ENCODE measurements around the gene SLC35D1. TPM values are rescaled to one million over a fixed set of nuclear protein-coding genes. Genes with fewer than 3 reads are reported as not detected.
A peak's percentile ranks its signal among the peaks of the same experiment; 100 is the strongest.
"Not testable (repeated sequence)": the region's sequence is repeated elsewhere in the genome, so short reads cannot be mapped to it uniquely, and the experiment has no call there.

Gene SLC35D1
- 7.7 TPM for polyA plus RNA-seq (2013, experiment 1 of 2; ENCODE audit: insufficient read length)
- polyA plus RNA-seq (2013, experiment 2 of 2; ENCODE audit: insufficient read length): 8.4 TPM

DNA sequence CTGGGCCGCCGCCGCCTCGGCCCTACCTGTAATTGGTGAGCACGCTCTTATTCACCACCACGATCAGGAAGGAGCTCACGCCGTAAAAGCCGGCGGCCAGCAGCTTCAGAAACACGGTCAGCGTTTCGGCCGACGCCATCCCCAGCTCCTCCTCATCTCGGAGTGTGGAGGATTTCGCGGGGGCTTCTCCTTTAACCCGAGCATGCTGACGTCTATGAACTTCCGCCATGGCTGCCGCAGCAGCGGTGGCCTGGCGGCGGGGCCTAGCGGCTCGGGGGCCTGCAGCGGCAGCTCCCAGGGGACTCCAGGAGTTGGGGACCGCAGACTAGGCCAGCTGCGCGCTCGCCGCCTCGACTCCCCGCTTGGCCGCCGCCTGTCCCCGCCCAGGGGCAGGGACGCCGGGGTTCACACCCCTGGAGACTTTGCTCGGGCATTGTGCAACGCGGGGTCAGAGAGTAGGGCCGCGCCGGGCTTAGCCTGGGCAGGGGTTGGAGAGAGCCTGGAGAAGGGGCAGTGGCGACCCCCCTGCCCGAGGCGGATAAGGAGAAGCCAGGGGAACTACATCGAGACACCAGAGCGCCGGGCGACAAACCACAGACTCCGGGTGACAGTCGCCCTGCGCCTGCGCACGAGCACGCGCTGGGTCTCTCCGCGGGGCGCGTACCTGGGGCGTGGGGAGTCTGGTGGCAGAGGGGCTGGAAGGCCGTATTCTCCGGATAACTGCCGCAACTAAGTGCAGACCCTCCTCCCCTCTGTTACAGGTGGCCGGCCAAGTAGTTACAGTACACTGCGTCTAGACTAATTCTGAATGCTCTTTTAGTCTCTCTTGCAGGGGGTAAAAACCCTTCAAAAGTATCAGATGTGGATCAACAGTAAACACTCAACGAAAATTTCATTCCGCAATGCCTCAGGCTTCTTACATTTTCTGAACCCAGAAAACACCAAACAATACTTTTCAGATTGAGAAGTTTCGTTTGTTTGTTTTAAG lies at the start of gene SLC35D1:
SLC35D1 (minus strand) TSS at position 364 of the 988 bp plus-strand sequence; CDS start at position 229, 135 bp downstream.
- DNase-seq: peak; percentile 68

DNA sequence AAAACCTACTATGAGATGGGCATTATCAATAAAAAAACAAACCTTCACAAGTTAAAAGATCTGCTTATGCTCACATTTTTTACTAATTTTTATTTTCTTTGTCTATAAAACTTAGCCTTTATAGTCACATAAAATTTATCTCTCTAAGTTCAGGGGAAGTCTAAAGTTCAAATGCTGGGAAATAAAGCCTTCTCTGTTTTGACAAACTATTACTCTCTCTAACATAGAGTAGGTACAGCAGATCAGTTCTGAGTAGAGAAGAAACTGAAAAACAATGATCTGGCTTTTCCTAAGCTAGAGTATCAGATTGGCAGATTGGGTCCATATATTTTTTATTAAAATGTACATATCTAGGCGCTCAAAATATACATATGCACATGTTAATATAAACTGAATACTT lies 49.6 kb upstream of the SLC35D1 start:
- no peak for DNase-seq

DNA sequence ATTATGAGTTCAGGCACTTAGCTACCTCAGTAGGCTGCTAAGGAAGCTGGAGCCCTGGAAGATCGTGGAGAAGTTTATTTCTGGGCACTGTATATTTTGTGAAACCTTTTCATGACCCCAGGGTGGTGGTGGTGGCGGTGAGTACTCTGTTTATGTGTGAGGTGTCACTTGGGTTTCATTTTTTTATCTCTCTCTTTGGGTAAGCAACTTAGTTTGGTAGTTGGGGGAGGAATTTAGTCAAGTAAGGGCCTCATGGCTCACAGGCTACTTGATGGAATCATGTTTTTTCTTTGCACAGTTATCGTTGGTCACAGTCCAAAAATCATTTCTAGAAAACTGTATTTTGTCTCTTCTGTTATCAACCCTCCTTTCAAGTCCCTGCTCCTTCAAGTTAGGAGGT lies 46.9 kb upstream of the SLC35D1 start:
- DNase-seq: no peak

DNA sequence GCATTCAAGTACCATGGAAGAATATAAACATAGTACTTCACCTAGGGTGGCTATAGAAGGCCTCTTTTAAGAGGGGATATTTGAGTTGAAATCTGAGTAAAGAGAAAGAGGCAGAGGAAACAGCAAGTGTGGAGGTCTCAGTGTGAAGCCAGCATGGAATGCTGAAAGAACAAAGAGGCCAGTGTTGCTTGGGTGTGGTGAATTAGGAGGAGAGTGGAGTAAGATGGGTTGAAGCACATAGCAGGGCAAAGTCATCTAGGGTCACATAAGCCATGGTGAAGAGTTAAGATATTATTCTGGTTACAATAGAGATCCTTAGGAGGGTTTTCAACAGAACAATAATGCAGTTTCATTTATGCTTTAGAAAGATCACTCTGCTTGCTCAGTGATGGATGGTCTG lies 43.4 kb upstream of the SLC35D1 start:
- no peak for DNase-seq

DNA sequence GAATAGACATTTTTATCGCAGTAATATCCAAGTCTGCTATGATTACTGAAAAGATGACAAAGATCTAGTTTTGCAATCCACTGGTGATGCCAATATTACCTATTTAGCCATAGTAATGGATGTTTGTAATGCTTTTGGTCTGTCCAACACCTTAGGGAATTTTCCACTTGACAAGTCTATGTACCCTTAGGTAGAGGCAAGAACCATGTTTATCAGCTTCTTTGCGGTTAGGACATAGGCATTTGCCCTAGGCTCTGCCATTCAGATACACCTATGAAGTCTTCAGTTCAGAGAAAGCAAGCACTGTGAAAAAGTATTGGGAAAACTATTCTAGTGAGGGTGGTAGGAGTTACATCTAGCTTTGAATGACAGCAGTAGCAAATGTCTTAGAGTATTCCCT lies 40.2 kb upstream of the SLC35D1 start:
- no peak for DNase-seq

DNA sequence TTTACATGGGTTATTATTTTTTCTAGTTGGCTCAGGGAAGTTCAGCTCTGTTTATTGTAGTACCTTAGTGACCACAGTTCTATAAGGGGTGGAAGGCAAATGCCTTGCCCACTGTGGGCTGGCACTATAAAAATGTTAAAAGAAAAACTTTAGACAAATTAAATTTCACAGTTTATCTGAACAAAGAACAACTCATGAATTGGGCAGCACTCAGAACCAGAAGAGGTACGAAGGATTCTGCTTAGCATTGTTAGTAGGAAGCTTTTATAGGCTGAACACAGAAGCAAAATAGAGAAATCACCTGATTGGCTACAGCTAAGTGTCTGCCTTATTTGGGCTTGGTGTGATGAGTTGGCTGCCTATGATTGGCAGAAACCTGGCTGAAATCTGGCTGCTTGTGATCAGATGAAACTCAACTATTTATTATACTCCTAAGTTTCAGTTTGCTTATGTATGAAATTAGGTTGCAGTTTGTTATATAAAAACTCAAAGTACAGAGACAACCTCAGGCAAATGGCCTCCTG lies 35.8 kb upstream of the SLC35D1 start:
- no peak for DNase-seq

DNA sequence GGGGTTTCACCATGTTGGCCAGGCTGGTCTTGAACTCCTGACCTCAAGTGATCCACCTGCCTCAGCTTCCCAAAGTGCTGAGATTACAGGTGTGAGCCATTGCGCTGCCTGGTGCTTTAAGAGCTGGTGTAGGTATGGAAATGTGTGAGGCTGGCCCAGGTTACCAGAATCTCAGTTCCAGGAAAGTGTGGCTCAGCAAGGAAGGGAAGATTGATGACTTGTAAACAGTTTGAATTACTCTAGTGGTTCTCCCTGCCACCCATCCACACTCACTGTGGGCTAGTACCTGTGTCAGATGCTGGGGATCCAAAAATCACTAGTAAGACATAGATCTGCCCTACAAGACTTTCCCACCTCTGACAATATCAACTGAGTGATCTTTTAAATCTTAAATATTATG lies 34.5 kb upstream of the SLC35D1 start:
- DNase-seq: no peak

DNA sequence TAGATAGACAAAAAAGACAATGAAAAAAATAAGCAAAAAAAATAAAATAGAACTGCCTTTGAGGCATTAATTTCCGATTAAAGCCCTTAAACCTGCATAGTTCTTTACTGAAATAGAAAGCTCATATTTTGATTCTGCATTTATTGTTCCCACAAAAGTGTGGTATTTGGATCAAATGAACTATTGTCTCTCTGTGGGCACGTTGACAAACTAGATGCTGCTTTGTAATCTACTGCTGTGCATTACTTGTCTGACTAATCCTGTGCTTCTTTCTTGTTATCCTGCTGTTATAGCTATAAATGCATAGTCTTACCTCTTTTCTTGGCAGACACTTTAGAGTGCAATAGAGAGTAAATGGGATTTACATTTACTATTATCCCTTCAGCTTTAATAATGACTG lies 31.4 kb upstream of the SLC35D1 start:
- DNase-seq: no peak

DNA sequence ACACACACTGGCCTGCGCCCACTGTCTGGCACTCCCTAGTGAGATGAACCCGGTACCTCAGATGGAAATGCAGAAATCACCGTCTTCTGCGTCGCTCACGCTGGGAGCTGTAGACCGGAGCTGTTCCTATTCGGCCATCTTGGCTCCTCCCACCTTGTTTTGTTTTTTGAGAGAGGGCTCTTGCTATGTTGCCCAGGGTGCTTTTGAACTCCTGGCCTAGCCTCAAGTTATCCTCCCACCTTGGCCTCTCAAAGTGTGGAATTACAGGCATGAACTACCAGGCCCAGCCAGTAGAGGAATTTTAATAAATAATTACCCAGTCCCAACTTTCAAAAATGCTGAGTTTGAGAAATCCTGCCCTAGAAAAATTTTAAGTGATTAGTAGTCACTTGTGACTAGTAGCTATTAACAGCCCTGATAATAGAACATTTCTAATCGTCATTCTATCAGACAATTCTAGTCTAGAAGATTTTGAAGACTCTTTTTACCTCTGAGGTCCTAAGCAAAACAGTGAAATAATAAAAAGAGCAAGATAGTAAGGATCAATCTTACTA lies 30.9 kb upstream of the SLC35D1 start:
- DNase-seq: no peak

DNA sequence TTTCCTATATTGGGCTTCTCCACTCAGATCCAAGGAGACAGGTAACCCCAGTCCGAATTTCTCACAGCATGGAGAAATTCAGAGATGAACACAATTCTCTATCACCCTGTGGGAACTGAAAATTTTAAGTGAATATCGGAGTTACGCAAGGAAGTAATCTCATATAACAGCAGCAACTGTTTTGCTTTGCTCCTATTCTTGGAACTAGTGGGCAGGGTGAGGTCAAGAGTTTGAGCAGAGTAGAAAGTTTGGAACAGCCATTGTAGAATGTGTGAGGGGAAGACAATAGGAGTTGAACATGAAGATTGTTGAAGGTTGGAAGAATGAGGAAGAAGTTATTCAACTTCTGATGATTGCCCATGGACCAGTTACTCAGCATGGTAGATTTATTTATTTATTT lies 24.3 kb upstream of the SLC35D1 start:
- no peak for DNase-seq

DNA sequence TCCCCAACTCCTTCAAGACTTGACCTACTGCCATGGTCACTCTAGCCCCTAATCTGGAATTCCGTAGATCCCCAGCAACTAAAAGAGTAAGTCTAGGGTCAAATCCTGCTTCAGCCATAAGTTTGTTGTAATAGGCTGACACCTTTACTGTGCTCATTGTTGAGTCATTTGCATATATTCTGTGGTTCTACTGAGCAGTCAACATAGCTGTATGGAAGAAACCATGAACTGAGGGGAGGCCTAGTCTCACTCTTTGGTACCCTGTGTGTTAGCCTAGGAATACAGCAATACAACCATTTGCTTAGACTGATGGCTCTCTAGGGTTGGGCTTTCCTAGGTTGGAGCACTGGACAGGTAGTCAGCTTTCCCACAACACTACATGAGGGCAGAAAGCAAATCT lies 23.6 kb upstream of the SLC35D1 start:
- no peak for DNase-seq

DNA sequence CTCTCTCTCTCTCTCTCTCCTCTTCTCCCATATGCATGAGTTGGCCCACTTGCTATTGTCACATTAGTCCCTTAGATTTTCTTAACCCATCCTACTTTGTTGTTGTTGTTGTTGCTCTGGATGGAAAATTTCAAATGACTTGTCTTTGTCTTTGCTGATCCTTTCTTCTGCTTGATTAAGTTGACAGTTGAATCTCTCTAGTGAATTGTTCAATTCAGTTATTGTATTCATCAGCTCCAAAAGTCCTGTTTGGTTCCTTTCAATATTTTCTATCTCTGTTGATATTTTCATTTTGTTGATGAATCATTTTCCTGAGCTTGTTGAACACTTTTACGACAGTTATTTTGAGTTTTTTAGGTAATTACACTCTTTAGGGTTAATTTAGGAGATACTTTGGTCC lies 18.8 kb upstream of the SLC35D1 start:
- DNase-seq: no peak

DNA sequence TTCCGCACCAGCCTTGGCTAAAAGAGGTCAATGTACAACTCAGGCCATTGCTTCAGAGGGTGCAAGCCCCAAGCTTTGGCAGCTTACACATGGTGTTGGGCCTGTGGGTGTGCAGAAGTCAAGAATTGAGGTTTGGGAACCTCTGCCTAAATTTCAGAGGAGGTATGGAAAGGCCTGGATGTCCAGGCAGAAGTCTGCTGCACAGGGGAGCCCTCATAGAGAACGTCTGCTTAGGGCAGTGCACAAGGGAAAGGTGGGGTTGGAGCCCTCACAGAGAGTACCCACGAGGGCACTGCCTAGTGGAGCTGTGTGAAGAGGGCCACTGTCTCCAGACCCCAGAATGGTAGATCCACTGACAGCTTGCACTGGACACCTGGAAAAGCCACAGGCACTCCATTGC lies 13.7 kb upstream of the SLC35D1 start:
- not testable (repeated sequence) for DNase-seq

DNA sequence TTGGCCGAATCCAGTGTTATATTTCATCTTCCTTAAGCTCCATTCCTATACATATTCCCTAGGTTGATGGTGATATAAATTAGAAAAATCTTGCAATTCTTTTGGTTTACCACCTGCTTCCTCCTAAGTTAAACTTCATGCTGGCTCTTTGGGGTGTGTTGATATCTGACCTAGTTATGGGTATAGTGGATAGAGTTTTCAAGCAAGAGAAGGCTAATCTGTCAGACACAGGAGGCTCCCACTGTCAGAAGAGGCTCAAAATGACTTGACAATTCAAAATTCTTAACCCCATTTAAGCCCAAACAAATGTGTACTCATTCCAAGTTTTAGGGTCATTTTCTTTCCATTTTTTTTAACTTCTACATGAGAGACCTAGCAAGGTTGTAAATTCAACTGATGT lies 8.5 kb upstream of the SLC35D1 start:
- no peak for DNase-seq

DNA sequence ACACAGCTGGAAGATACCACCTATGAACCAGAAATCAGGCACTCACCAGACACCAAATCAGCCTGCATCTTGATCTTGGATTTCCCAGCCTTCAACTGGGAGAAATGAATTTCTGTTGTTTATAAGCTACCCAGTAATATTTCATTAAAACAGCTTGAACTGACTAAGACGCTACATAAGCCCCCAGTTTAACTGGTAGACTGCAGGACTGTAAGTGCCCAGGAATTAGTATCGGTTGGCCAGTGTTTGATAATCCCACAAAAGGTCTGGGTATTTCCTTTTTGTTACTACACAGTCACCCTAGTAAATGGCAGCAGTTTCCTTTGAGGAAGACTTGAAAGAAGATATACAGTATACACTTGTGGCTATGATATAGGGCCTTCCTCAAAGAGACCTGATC lies 7.3 kb upstream of the SLC35D1 start:
- no peak for DNase-seq

DNA sequence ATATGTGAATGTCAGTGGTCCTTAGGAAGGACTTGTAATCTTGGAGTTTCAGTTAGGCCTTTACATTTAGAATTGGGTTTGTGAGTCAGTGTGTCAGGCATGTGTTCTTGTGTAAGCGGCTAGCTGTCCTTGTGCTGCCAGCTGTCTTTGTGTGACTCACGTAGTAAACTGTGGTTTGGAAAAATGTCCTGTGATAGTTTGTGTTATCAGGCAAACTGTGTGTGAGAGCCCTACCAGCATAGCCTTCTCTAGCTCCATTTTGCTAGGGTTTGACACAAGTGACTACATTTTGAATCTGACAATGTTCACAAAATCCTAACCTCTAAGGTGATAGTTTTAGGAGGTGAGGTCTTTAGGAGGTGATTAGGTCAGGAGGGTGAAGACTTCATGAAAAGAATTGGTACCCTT lies 6.9 kb upstream of the SLC35D1 start:
- peak; percentile 97 for DNase-seq

DNA sequence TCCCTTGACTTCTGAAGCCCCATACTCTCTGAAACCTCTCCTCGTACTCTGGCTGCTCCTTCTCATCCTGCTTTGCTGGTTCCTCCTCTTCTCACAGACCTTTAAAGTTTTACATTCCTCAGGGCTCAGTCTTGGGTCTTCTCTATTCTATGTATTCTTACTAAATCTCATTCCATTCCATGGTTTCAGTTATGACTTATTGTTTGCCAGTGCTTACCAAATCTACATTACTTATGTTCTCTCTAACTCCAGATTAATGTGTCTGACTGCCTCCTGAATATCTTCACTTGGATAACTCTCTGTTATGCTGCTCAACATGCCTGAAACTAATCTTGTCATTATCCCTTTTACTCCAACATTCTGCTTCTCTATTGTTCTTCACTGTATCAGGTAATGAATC lies 5.4 kb upstream of the SLC35D1 start:
- DNase-seq: peak; percentile 43

DNA sequence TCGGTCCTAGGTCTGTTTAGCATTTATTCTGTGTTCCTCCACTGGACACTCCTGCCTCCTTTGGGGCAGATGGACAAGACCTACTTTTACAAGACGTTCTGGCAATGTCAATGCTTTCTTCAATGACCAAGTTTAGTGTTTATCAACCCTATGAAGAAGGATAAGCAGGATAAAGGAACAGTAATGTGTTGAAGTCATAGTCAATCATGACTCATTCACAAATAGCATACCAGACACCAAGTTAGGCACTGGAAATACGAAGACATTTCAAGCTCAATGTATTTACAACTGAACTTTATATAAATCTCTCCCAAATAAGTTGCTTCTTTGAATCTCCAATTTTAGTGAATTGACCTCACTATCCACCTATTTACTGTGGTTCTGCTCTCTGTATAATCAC lies 4.8 kb upstream of the SLC35D1 start:
- no peak for DNase-seq

DNA sequence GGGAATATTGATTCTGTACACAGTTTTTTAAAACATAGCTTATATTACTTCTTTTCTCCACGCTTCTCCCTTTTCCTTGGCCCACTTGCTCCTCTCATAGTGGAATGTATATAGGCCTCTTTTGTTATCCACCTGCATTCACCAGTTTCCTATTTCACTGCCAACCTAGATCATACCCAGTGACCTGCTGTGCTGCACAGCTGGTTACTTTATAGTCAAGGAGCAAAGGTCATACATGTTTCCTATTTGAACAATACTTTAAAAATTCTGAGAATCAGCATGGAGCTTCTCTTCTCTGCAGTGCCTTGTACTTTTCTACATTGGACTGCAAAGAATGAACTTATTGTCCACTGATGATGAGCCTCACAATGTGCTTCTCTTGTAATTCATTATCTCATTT lies 4.3 kb upstream of the SLC35D1 start:
- no peak for DNase-seq

DNA sequence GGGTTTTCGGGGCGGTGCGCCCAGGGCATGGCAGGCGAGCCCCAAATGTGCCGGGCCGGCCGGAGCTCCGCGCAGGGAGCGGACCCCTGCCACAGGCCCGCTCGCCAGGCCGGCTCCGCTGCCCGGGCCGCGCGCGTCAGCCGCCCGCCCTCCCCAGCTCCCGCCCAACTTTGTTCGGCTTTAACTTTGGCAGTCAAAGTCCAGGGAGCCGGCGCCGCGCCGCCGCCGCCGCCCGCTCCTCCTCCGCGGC lies 488 bp downstream of the SLC35D1 start:
- DNase-seq: peak; percentile 53

DNA sequence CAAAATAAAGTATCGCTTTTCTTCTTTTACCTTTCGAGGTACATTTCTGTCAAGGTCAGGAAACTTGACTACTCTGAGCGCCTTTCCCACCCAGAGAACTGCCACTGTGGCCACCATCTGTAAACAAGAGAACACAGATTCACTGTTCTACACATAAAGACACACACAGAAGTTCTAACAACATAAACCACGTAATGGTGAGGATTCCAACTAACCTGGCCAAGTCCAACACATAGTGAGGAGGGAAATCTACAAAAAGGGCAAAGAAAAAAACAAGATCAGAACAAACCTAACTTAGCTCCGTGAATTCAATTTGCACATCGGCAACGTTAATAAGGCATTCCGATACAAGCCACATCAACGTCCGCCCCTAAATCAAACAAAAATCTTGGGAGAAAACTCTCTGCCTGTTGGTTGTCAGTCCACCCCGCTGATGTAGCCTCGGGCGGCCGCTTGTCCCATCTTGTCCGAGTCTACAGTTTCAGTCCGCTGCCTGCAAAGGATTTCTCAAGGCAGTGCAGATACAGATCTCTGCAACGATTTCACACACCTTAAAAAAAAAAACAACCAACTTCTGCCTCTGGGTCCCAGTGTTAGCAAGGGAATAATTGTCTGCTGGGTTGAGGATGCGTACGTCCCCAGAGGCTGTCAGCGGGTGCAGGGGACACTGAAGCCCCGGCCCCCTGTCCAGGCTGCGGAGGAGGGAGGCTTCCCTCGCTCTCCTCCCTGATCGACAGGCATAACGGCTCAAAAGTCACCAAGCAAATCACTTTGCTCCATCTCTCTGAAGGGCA lies 1.0 kb downstream of the SLC35D1 start:
- DNase-seq: peak; percentile 36

DNA sequence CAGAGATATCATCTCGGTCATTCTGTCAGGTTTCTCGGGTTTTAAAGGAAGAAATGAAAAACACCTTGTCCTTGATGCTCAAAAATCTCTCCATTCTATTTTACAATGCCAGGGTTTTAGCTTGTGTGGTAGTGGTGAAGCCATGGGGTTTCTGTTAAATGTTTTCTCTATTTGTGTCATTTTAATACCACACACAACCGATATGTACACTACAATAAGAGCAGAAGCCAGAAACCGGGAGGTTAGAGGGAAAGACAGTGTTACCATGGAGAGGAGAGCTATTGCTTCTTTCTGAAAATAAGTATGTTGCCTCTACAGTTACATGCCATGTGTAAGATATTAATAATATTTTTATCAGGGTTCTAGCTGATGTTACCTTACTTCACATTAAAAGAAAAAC lies 2.8 kb downstream of the SLC35D1 start:
- no peak for DNase-seq

DNA sequence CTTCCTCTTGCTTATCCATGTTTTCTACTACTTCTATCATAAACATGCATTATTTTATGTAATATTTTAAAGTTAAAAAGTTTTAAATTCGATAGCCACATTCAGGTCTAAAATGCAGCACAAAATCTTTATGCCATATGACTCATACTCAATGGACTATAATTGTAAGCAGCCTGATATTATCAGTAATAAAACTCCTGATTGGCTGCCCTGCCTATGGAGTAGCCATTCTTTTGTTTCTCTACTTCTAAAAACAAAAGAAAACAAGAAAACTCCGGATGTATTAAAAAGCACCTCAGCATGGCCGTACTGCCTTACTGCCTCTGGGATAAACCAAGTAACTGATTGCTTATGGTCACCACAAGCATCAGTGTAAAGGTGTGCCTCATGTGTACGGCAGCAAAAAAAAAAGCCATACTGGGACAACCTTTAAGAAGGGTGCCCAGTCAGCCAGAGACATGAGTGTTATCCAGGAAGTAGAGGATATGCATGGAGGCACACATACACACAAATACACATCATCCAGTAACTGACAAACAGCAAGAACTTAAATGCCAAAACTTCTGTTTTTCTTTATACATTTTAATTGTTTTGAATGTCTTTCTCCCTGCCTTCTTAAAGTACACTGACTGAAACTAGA lies 9.2 kb downstream of the SLC35D1 start:
- no peak for DNase-seq

All from fibroblast of skin of scalp (primary cell).